DMS79 (cell line): ENCODE measurements around the gene ASAH2B.
"Not testable (repeated sequence)": the region's sequence is repeated elsewhere in the genome, so short reads cannot be mapped to it uniquely, and the experiment has no call there.

Source experiments
- DNase-seq: peaks from one replicate; lab custom pipeline; 2025; lab: John Stamatoyannopoulos, UW

The ASAH2B gene

DNA sequence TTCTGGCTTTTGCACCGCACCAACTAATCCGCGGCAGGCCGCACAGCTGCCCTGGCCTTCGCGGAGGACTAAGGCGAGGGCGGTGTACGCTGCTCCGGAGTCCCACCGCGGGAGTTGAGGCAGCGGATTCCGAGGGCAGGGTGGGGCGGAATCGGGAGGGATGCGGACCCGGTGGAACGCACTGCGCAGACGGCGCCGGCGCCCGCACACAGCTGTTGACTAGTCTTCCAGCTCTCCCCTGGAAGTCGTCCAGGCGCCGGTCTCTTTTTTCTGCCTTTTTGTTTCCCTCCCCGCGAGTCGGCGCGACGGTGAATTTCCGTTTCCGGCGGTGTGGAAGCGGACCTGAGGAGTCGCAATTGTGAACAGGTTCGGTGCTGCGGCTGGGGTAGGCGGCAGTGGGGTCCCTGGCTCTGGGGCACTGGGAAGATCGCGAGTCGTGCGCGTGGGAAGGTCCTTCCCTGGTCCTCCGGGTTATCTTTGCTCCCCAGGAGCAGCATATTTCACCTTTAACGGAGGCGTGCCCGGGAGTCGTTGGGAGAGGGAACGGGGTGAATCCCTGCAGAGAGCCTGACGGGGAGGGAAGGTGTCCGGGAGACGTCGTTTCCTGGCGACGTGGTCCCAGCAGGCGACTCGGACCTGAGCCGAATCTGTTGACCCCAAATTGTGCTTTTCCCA lies at the start of gene ASAH2B:
Gene ASAH2B, plus strand, starts transcription at position 319 of the 675 bp plus-strand sequence. CDS start 5,195 bp downstream, outside the sequence.
- DNase-seq: peak; percentile 45

DNA sequence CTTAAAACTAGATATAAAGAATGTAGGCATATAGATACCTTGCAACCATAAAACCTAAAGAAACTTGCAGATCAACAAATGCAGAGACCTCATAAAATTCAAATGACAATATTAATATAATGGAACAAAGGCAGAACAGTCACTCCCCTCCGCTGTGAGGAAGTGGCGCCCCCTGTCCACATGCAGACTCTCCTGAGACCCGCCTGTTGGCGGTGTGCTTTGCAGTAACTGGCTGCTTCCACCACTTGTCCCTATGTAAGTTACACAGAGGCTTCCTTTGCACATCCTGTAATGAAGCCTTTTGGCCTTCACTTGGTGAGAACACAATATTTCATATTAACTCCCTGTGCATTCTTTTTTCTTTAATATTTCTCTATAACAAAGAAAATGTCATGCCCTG lies 41.9 kb upstream of the ASAH2B start:
- not testable (repeated sequence) for DNase-seq

- not testable (repeated sequence) for DNase-seq
Observed at GRCh38 chr10:50701947-50702346, 37.8 kb upstream of the ASAH2B start.

GRCh38 chr10:50702997-50703396 lies 36.7 kb upstream of the ASAH2B start:
- DNase-seq: not testable (repeated sequence)

DNA sequence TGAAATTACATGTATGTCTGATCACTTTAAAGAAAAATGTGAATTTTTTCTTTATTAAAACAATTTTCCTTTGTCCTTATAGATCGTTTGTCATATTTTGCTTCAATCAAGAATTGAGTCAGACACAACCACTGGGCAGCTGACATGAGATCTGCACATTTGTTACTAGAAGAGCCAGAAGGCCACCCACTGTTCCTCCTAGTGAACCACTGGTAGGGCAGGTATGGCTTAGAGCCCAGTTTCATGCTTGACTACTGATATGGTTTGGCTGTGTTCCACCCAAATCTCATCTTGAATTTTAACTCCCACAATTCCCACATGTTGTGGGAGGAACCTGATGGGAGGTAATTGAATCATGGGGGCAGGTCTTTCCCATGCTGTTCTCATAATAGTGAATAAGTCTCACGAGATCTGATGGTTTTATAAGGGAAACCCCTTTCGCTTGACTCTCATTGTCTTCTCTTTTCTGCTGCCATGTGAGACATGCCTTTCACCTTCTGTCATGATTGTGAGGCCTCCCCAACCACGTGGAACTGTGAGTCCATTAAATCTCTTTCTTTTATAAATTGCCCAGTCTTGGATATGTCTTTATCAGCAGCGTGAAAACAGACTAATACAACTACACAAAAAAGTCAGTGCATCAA lies 35.2 kb upstream of the ASAH2B start:
- DNase-seq: not testable (repeated sequence)

DNA sequence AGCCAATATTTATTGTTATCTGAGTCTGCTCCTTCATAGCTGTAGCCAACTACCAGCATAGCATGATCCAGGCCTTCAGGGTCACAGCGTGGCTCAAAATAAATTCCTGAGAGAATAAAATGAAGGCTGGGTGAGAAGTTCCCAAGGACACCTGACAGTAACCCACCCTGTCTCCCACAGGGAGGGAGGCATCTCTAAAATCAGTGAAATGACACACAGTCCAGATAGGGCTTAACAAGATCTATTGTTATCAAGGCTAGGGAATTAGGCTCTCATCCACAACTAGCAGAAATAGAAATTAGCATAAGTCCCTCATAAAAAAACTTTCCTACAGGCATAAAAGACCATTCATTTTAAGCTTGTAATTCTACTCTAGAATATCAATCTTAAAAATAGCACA lies 33.7 kb upstream of the ASAH2B start:
- not testable (repeated sequence) for DNase-seq

DNA sequence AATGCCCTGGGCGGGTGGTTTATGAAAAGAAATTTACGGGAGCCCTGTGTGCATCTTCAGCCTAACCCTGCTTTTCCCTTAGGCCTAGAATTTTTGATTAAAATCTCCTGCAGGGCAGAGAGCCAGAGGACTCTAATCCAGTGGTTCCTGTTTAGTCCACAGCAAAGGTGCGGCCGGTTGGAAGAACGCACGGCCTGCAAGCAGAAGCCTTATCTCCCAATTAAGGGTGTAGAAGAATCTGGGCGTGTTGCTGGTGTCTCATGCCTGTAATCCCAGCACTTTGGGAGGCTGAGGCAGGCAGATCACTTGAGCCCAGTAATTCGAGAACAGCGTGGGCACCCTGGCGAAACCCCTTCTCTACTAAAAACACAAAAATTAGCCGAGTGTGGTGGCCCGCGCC lies 29.5 kb upstream of the ASAH2B start:
- DNase-seq: not testable (repeated sequence)

DNA sequence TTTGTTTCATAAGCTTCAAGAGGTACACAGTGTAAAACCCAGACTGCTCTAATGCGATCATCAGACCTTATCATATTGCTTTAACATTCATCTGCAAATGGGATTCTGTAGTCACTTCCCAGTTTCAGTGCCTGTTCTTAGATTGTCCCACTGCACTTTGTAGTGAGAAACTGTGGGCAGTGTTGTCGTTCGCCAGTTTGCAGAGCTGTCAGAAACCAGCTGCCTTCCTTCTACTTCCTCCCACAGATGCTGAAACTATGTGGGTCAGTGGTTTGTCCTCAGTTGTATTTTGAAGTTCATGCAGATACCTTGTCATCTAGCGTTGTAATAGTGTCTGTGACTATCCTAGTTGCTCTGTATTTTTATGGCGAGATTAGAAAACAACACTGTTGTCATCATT lies 15.9 kb upstream of the ASAH2B start:
- not testable (repeated sequence) for DNase-seq

DNA sequence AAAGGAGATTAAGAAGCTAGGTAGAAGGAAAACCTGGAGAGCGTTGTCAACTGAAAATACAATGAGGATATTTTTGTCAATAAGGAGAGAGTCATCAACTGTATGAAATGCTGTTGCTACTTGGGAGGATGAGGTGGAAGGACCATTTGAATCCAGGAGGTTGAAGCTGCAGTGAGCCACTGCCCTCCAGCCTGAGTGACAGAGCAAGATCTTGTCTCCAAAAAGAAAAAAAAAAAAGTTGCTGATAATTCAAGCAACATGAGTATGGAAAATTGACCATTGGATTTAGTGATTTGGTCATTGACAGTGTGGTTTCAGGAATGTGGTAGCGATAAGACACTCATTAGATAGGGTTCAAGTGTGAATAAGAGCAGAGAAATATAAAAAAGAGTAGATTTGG lies 11.6 kb upstream of the ASAH2B start:
- not testable (repeated sequence) for DNase-seq

- not testable (repeated sequence) for DNase-seq
Observed at GRCh38 chr10:50738987-50739617, 634 bp upstream of the ASAH2B start.

DNA sequence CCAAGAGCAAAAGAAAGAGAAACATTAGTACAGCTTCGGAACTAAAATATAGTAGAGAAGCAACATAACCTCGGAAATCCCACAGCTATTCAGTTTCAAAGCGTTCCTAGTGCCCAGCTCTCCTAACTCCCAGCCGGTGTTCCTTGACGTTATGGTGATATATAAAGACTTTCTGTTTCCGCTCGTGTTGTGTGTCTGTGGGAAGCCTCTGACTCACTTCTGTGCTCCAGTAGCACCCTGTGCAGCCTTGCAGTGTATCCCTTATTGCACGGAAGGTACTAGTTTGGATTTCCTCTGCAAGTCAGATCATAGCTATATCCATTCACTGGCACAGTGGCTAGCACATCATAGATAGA lies 535 bp downstream of the ASAH2B start:
- DNase-seq: no peak

DNA sequence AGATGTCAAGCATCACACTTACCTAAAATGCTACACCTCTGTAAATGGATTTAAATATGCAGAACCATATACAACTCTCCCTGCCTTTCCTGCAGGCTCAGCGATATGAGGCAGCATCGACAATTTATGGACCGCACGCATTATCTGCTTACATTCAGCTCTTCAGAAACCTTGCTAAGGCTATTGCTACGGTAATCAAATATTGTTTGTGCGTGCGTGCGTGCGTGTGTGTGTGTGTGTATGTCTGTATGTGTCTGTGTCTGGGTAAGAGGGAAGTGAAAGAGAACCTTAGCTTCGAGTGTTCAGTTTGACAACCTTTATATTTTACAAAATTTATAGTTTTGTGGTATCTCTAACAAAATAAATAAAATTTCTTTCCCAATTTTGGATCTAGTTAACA lies 3.1 kb downstream of the ASAH2B start:
- DNase-seq: not testable (repeated sequence)

GRCh38 chr10:50766774-50767513 lies 27.2 kb downstream of the ASAH2B start:
- not testable (repeated sequence) for DNase-seq

- DNase-seq: not testable (repeated sequence)
Observed at GRCh38 chr10:50772042-50772441, 32.3 kb downstream of the ASAH2B start.

DNA sequence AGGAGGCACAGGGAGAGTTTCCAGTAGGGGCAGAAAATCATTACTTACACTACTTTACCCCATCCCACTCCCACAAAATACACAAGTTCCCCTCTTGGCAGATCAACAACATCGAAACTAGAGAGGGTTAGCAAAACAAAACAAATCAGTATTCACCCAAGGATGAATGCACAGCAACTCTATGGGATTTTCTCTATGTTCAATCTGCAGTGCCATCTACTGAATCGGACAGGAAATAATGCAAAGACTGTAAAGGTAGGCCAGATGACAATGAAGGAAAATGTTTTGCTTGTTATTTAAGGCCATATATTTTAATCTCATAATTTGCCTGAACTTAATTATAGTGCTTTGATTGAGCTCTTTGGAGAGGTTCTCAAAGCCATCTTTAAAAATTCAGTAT lies 35.1 kb downstream of the ASAH2B start:
- DNase-seq: not testable (repeated sequence)

DNA sequence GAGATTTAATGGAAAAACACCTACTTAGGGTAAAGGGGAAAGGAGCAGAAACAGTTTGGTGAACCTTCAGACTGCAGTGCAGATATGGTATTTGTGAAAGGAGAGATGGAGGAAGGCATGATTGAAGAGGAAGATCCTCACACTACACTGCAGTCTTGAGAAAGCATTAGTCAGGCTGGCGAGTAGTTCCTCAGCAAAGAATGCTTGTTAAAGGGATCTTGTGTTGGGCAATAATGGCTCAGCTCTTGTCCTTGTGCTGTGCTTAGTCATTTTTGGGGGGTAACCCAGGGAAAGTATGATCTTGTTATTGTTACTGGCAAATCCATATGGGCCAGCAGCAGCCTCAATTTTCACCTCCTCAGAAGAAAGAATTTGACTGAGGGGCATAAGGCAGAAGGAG lies 40.3 kb downstream of the ASAH2B start:
- DNase-seq: not testable (repeated sequence)

- not testable (repeated sequence) for DNase-seq
Observed at GRCh38 chr10:50782017-50782416, 42.3 kb downstream of the ASAH2B start.

GRCh38 chr10:50787962-50788361 lies 48.2 kb downstream of the ASAH2B start:
- DNase-seq: not testable (repeated sequence)

DNA sequence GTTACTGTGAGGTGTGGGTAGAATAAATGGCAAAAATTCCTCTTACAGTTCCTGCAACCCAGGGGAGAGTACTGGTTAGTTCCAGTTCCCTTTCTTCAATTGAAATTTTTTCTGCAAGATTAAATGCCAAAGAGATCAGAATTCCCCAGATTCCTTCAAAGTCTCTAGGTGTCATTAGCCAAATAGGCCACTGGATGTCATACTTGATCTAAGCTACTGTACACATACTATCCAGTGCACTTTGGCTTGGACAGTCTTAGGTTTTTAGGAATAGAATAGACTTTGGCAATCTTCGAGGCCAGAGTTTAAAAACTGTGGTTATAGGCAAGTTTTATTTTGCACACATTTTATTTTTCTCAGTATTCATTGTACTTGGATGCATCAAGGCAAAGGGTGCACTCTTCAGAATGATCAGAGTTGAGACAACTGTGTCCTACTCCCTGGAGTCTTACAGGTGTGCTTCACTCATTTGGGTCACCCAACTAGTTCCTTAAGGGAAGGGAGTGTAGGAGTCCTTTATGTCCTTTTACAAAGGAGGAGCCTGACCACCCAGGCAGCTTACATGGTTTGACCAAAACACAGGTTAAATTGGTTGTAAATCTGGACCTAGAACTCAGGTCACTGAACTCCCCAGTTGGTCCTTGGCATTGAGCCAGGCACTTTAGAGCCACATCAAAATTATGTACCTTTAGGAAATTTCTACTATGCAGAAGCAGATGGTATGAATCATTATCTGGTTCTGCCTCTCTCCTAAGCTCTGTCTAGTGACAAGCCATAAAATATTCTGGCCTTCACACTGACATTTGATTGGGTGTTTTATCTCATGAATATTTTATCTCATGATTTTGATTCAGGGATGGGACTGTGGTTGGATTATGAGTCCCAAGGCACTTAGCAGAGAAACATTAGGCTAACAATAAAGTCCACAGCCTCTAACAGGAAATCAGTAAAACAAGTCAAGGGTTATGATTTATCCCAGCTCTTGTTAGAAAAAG lies 49.5 kb downstream of the ASAH2B start:
- no peak for DNase-seq

DNA sequence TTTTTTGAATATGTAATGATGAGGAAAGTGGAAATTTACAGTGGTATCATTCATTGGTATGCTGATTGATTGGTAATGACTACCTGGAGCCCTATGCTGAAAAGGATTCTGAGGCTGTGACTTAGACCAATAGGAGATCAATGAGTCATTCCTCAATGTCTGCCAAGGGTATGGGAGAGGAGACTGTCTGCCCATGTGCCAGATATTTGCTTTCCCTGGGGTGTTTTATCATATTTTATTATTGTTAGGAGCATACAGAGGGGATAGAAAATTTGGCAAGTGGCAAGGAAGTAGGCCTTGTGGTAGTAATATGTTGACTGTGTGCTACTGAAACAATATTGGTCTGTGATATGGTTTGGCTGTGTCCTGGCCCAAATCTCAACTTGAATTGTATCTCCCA lies 54.8 kb downstream of the ASAH2B start:
- DNase-seq: no peak

DNA sequence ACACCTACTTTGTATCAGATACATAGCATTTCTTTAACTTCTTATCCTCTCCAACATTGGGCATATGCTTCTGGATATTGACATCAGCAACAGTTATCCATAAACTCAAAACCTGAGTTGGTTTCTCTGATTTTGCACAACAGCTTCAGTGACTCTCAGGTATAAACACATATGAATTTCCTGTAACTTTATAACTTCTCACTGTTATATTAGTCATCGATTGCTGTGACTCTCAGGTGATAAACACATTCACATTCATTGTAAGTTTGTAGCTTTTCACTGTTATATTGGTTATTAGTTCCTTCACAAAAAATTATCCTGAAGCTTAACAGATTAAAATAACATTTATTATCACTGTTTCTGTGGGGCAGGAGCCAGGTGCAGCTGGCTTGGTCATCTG lies 57.0 kb downstream of the ASAH2B start:
- DNase-seq: no peak
